GM19043 (cell line): ENCODE data around the gene BPIFB3.
"Not testable (repeated sequence)": the region's sequence is repeated elsewhere in the genome, so short reads cannot be mapped to it uniquely, and the experiment has no call there.

Source experiments
- ATAC-seq: cut with Tn5 transposase; IDR thresholded peaks from one replicate; pipeline ENCODE4 v1.9.1; 2021; ENCODE audit warnings: low read depth; ENCODE audit not compliant: unreplicated experiment

The BPIFB3 gene

DNA sequence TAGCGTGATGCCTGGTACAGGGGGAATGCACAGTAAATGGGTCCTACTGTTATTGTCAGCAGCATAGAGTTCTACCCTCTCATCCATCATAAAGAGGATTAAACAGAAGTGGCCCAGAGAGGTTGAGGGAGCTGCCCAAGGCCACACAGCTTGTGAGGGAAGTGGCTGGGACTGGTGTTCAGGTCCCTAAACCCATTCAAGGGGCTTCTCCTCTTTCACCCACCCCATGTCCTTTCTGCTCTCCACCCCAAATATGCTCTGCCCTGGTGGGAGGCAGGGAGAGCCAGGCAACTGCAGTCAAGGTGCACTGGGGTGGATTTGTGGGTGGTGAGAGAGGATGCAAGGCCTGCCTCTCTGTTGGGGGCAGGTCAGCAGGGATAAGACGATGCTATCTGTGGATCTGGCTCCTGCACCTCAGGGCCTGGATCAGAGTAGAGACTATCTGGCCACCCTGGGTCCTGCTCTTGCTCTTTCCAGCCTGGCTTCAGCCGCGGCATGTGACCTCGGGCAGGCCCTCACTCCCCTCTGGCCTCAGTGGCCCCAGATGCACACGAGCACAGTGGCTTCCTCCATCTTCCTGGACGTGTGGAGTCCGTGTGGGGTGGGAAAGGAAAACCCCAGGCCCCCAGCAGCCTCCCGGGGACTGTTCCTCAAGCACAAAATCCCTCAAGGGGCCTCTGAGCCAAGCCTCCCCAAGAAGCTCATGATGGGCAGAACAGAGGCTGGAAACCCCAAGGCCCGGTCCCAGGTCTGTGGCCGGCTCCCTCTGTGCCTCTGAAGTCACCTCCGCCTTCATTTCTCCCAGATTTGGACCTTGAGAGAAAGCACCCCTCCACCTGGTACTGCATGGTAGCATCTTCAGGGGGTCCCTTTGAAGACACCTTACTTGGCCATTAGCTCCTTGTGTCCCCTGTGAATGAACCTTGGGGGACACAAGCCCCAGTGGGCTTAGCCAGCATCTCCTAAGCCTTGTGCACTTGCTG is 25.6 kb upstream of the BPIFB3 start:
- ATAC-seq = no peak

GRCh38 chr20:33028875-33029274 is 24.8 kb upstream of the BPIFB3 start:
- no peak for ATAC-seq

DNA sequence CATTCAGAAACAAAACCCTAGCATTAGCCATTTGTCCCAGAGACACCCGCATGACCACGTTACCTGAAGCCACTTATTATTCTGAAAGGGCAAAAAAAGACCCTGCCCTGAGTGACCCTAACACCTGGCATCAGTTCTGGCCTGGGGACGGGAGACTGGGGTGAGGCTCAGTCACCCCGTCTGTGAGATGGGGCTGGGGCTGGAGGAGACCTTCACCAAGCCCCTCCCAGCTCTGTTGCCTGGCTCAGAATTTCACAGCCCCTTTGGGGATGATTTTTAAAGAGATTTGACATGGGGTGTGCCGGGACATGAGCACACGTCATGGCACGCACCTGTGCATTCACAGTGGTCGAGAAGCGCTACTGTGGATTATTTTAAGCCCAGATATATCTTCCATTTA is 23.6 kb upstream of the BPIFB3 start:
- no peak for ATAC-seq

DNA sequence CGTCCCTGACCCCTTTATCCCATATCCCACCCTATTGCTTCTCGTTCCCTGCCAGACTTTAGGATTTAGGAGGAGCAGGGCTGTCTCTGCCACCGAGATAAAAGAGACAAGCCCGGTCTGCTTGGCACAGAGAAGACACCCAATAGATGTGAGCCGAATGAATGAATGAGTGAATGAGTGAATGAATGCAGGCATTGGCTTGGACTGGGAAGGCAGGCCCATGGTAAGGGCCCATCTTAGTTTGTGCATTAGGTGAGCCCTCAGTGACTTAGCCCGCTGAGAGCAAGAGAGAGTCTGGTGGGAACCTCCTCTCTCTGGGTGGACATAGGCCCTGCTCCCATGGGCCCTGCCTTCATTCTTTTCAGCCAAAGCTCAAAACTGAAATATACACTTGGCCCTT is 23.1 kb upstream of the BPIFB3 start:
- ATAC-seq = no peak

GRCh38 chr20:33031531-33031930 is 22.2 kb upstream of the BPIFB3 start, which contains the start of gene BPIFB6:
BPIFB6 (plus strand) TSS chr20:33031648; CDS start chr20:33031648, 0 bp downstream.
- ATAC-seq = no peak

DNA sequence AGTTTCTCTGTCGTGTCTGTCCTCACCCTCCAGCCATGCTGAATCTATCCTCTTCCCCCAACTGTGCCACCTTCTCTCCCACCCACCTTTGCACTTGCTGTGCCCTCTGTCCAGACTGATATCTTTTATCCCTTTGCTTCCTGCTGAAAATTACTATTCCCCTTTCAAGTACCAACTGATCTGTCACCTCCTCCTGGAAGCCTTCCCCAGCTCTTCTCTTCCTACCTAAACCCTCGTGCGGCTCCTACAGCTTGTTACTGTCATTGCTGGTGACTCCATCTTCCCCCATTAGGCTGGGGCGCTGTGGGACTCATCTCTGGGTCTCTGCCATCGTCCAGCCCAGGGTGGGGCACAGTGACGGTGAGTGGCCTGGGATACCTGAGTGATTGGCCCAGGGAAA is 21.1 kb upstream of the BPIFB3 start:
- no peak for ATAC-seq

DNA sequence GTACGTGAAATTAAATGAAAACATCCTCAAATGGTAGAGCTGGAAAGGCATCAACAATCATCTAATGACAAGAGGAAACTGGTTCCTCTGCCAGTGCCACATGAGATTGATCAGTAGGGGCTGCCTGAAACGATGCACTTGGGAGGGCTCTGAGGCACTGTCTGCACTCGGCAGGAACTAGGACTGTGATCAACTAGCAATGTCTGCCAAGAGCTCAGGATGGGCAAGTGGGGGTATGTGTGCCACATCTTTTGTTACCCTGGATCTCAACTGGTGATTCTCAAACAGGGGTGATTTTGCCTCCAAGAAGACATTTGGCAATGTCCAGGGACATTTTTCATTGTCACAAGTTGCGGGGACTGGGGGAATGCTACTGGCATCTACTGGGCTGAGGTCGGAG is 20.3 kb upstream of the BPIFB3 start:
- no peak for ATAC-seq

- no peak for ATAC-seq
Observed at GRCh38 chr20:33034115-33034514, 19.6 kb upstream of the BPIFB3 start.

- no peak for ATAC-seq
Observed at GRCh38 chr20:33034901-33035492, 18.7 kb upstream of the BPIFB3 start.

DNA sequence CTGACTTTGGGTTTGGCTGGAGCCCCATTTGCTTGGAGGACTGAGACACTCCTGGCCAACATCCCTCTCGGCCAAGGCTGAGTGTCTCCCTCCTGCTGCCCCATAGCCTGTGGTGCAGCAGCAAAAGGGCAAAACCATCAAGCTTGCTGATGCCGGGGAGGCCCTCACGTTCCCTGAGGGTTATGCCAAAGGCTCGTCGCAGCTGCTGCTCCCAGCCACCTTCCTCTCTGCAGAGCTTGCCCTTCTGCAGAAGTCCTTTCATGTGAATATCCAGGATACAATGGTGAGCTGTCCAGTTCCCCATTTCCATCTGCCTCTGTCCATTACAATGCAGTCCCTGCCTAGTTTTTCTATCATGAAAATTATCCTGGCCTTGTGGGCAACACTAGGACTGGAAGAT is 16.2 kb upstream of the BPIFB3 start:
- ATAC-seq = no peak

- ATAC-seq = no peak
Observed at GRCh38 chr20:33038243-33038642, 15.5 kb upstream of the BPIFB3 start.

DNA sequence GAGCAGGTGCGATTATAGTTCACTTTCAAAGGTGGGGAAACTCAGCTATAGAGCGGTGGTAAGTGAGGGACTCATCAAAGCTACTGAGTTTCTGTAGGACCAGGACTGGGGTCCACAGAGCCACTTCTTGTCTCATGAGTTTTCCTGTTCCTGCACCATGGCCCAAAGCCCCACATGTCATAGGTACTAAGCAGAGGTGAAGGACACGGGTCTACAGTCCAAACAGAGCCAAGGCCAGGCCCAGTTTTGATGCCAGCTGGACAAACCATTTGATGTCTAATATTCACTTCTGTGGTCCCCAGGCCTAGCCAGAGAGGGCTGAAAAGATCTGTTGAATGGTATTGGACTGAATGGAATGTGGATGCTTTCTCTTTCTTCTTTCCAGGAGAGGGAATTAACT is 11.3 kb upstream of the BPIFB3 start:
- no peak for ATAC-seq

- no peak for ATAC-seq
Observed at GRCh38 chr20:33042983-33043730, 10.5 kb upstream of the BPIFB3 start.

- ATAC-seq = no peak
Observed at GRCh38 chr20:33043731-33044181, 9.9 kb upstream of the BPIFB3 start.

DNA sequence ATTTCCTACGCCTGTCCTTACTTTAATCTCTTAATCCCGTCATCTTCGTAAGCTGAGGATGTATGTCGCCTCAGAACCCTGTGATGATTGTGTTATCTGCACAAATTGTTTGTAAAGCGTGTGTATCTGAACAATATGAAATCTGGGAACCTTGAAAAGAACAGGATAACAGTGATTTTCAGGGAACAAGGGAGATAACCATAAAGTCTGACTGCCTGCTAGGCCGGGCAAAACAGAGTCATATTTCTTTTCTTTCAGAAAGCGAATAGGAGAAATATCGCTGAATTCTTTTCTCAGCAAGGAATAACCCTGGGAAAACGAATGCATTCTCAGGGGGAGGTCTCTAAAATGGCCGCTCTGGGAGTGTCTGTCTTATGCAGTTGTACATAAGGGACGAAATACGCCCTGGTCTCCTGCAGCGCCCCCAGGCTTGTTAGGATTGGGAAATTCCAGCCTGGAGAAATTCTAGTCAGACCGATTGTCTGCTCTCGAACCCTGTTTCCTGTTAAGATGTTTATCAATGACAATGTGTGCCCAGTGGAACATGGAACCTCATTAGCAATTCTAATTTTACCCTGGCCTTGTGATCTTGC is 8.5 kb upstream of the BPIFB3 start:
- ATAC-seq = not testable (repeated sequence)

- no peak for ATAC-seq
Observed at GRCh38 chr20:33046412-33046811, 7.3 kb upstream of the BPIFB3 start.

GRCh38 chr20:33051333-33051732 is 2.4 kb upstream of the BPIFB3 start:
- ATAC-seq = no peak

GRCh38 chr20:33054381-33054780 is 678 bp downstream of the BPIFB3 start:
- no peak for ATAC-seq

DNA sequence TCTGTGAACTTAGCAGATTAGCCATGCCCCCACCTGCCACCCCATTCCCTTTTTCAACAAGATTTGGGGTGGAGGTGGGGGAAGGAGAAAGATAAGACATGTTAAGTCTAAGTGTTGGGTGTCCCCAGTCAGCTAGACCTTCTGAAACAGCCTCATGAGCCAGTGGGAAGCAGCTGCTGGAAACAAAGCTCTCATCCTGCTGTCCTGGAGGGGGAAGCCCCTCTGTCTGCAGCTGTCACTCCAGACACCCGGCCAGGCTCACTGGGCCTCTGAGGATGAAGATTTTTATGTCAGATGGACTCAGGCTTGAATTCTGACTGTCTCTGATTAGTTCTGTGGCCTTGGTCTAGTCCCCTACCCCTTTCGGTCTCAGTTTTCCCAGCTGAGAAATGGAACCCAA is 1.1 kb downstream of the BPIFB3 start:
- ATAC-seq = no peak

DNA sequence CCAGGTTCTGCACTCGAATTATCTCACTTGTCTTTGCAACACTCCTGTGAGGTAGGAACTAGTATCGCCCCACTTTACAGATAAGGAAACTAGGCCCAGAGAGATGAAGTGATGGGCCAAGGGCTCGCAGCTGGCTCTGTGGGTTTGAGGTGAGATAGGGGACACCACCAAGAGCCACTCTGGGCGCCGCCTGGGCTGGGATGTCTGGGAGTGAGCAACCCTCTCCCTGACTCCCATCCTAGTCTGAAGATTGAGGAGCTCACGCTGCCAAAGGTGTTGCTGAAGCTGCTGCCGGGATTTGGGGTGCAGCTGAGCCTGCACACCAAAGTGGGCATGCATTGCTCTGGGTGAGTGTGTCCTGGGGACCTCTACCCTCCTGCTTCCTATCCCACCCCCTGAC is 5.4 kb downstream of the BPIFB3 start:
- ATAC-seq = no peak
